ENCODE measurements around the gene AGXT.

- TF ChIP-seq CTCF (IDR thresholded peaks at IDR 0.05; ENCODE audit: control extremely low read depth in 1 of 3, insufficient read depth in 1 of 3, low read depth in 1 of 3, low read length in 3 of 3) (no peak), RFX5 (IDR thresholded peaks at IDR 0.05; ENCODE audit: borderline replicate concordance, low read depth, low read length) (no peak), EZH2 (IDR thresholded peaks at IDR 0.05; ENCODE audit: low read depth, low read length, severe bottlenecking) (no peak), PHF8 (conservative IDR thresholded peaks at IDR 0.05; ENCODE audit: low read depth, low read length) (no peak), POLR2A (IDR thresholded peaks at IDR 0.05; ENCODE audit: control extremely low read depth in 1 of 2, low read depth in 2 of 2, low read length in 2 of 2) (no peak), EP300 (IDR thresholded peaks at IDR 0.05; ENCODE audit: borderline replicate concordance in 1 of 2, low read depth in 2 of 2, low read length in 2 of 2) (no peak), RAD21 (IDR thresholded peaks at IDR 0.05 in 1 of 2, conservative IDR thresholded peaks at IDR 0.05 in 1 of 2; ENCODE audit: low read depth in 2 of 2, low read length in 2 of 2) (no peak)
Observed at GRCh38 chr2:240825476-240825875, 43.1 kb upstream of the AGXT start.

Measured in H1 (cell line).